IMR-90 (cell line): ENCODE data around the gene CLMP. TPM values are rescaled to one million over a fixed set of nuclear protein-coding genes. Genes with fewer than 3 reads are reported as not detected.

Source experiments
- ATAC-seq: fragments of 200-7000 bp; cut with Tn5 transposase; 2 replicates; pipeline ENCODE4 v1.9.1; 2020; ENCODE audit warnings: low read depth, mild to moderate bottlenecking, moderate library complexity
- BruUV-seq: library from RNA; stranded (reverse); fragments of 400-500 nt; replicated peaks from 2 replicates; lab custom pipeline; 2021; lab: Mats Ljungman, UMichigan
- CTCF ChIA-PET: fragments of 300-600 bp; formaldehyde crosslinking; extraction: SDS; loops from one replicate; lab custom pipeline; 2021; ENCODE audit warnings: antibody characterized with exemption; lab: Yijun Ruan, JAX
- POLR2A ChIA-PET: fragments of 300-600 bp; sonication (Branson Sonifier 250); formaldehyde crosslinking; loops from one replicate; lab custom pipeline; 2022; ENCODE audit warnings: antibody characterized with exemption; ENCODE audit not compliant: unreplicated experiment; lab: Charles Lee
- DNase-seq: peaks from one replicate; pipeline ENCODE4 v3.0.0; 2013
- H2AFZ ChIP-seq: replicated peaks from 2 replicates; pipeline ENCODE3; 2013; ENCODE audit warnings: low read length, mild to moderate bottlenecking; ENCODE audit not compliant: poor library complexity
- H2AK5ac ChIP-seq: 2 replicates; pipeline ENCODE4 v1.6.1; 2013; ENCODE audit warnings: low read depth, low read length, inconsistent platforms
- H2AK9ac ChIP-seq: replicated peaks from 2 replicates; pipeline ENCODE3; 2013; ENCODE audit warnings: mild to moderate bottlenecking, low read depth, low read length, moderate library complexity; ENCODE audit not compliant: poor library complexity
- H2BK120ac ChIP-seq: 2 replicates; pipeline ENCODE4 v1.6.1; 2013; ENCODE audit warnings: low read depth, low read length, inconsistent platforms
- H2BK15ac ChIP-seq: 3 replicates; pipeline ENCODE4 v1.6.1; 2013; ENCODE audit warnings: low read depth, low read length, inconsistent platforms
- H2BK20ac ChIP-seq: 2 replicates; pipeline ENCODE4 v1.6.1; 2013; ENCODE audit warnings: low read depth, mild to moderate bottlenecking, inconsistent platforms, low read length, moderate library complexity
- H2BK5ac ChIP-seq: 2 replicates; pipeline ENCODE4 v1.6.1; 2013; ENCODE audit warnings: mild to moderate bottlenecking, low read depth, low read length, inconsistent platforms; ENCODE audit not compliant: poor library complexity, severe bottlenecking
- H3K14ac ChIP-seq: replicated peaks from 2 replicates; pipeline ENCODE4 v1.6.1; 2013; ENCODE audit warnings: low read depth, low read length, inconsistent platforms
- H3K18ac ChIP-seq: 2 replicates; pipeline ENCODE4 v1.6.1; 2013; ENCODE audit warnings: low read depth, low read length, control low read depth
- H3K23ac ChIP-seq: 2 replicates; pipeline ENCODE4 v1.6.1; 2013; ENCODE audit warnings: low read depth, low read length, inconsistent platforms
- H3K27ac ChIP-seq: 2 replicates; pipeline ENCODE4 v1.5.1; 2013; ENCODE audit warnings: mild to moderate bottlenecking, control low read depth, low read length; ENCODE audit not compliant: insufficient read depth
- H3K27me3 ChIP-seq: 2 replicates; pipeline ENCODE4 v1.6.1; 2013; ENCODE audit warnings: low read length; ENCODE audit not compliant: control insufficient read depth, insufficient read depth
- H3K36me3 ChIP-seq: 2 replicates; pipeline ENCODE4 v1.6.1; 2013; ENCODE audit warnings: low read length, mixed read lengths; ENCODE audit not compliant: control insufficient read depth, insufficient read depth
- H3K4ac ChIP-seq: 2 replicates; pipeline ENCODE4 v1.6.1; 2013; ENCODE audit warnings: low read depth, low read length, inconsistent platforms
- H3K4me1 ChIP-seq: 2 replicates; pipeline ENCODE4 v1.6.1; 2013; ENCODE audit warnings: low read length, mixed read lengths; ENCODE audit not compliant: control insufficient read depth, insufficient read depth
- H3K4me2 ChIP-seq: 2 replicates; pipeline ENCODE4 v1.6.1; 2013; ENCODE audit warnings: low read depth, mild to moderate bottlenecking, control low read depth, low read length, moderate library complexity
- H3K4me3 ChIP-seq: 2 replicates; pipeline ENCODE4 v1.5.1; 2013; ENCODE audit warnings: low read depth, mild to moderate bottlenecking, control low read depth, low read length, moderate library complexity; ENCODE audit not compliant: insufficient read depth
- H3K56ac ChIP-seq: 2 replicates; pipeline ENCODE4 v1.6.1; 2013; ENCODE audit warnings: low read length, inconsistent platforms; ENCODE audit not compliant: insufficient read depth; ENCODE audit errors: extremely low read depth
- H3K79me1 ChIP-seq, 2 experiments: 2 replicates each; pipeline ENCODE4 v1.6.1; 2013; ENCODE audit warnings: low read length in 2 of 2, inconsistent platforms in 1 of 2, low read depth in 1 of 2
- H3K9ac ChIP-seq: 2 replicates; pipeline ENCODE4 v1.6.1; 2013; ENCODE audit warnings: low read depth, low read length, control low read depth
- H3K9me1 ChIP-seq: 2 replicates; pipeline ENCODE4 v1.6.1; 2013; ENCODE audit warnings: low read length, inconsistent platforms; ENCODE audit not compliant: insufficient read depth
- H3K9me3 ChIP-seq: 2 replicates; pipeline ENCODE4 v1.6.1; 2013; ENCODE audit warnings: low read length; ENCODE audit not compliant: control insufficient read depth, insufficient read depth
- H4K20me1 ChIP-seq: 2 replicates; pipeline ENCODE4 v1.6.1; 2013; ENCODE audit warnings: low read length, inconsistent platforms; ENCODE audit not compliant: insufficient read depth
- H4K5ac ChIP-seq: 2 replicates; pipeline ENCODE4 v1.6.1; 2013; ENCODE audit warnings: mild to moderate bottlenecking, low read depth, low read length, control low read depth
- H4K8ac ChIP-seq, 2 experiments: 2 replicates each; pipeline ENCODE4 v1.6.1; 2013; ENCODE audit warnings: low read depth in 2 of 2, low read length in 2 of 2, control low read depth in 1 of 2, inconsistent platforms in 1 of 2
- H4K91ac ChIP-seq: 2 replicates; pipeline ENCODE4 v1.6.1; 2013; ENCODE audit warnings: low read depth, low read length, inconsistent platforms; ENCODE audit not compliant: insufficient read depth
- BHLHE40 ChIP-seq: fragments of 150-350 bp; IDR thresholded peaks from 2 replicates; pipeline ENCODE4 v1.6.1; 2016; ENCODE audit warnings: mild to moderate bottlenecking, low read depth, low read length
- CEBPB ChIP-seq: IDR thresholded peaks from 2 replicates; pipeline ENCODE4 v1.6.1; 2012; ENCODE audit warnings: low read depth, low read length, improper control_type of control experiment
- CHD1 ChIP-seq: IDR thresholded peaks from 2 replicates; pipeline ENCODE4 v1.6.1; 2012; ENCODE audit warnings: low read depth, low read length, improper control_type of control experiment
- CTCF ChIP-seq: conservative IDR thresholded peaks from 2 replicates; pipeline ENCODE4 v1.5.1; 2012; ENCODE audit warnings: mild to moderate bottlenecking, low read depth, low read length, improper control_type of control experiment
- ELK1 ChIP-seq: fragments of 150-350 bp; IDR thresholded peaks from 2 replicates; pipeline ENCODE4 v1.6.1; 2016; ENCODE audit warnings: low read depth, mild to moderate bottlenecking, low read length, moderate library complexity, borderline replicate concordance
- FOS ChIP-seq: fragments of 150-350 bp; IDR thresholded peaks from 2 replicates; pipeline ENCODE4 v1.6.1; 2016; ENCODE audit warnings: low read depth, low read length
- MAFK ChIP-seq: IDR thresholded peaks from 2 replicates; pipeline ENCODE4 v1.6.1; 2012; ENCODE audit warnings: low read depth, low read length, improper control_type of control experiment
- MAZ ChIP-seq: IDR thresholded peaks from 2 replicates; pipeline ENCODE4 v1.6.1; 2012; ENCODE audit warnings: low read depth, mild to moderate bottlenecking, low read length, improper control_type of control experiment, moderate library complexity, borderline replicate concordance
- MXI1 ChIP-seq: IDR thresholded peaks from 2 replicates; pipeline ENCODE4 v1.6.1; 2012; ENCODE audit warnings: low read depth, mild to moderate bottlenecking, low read length, moderate library complexity, borderline replicate concordance
- NFE2L2 ChIP-seq: fragments of 150-350 bp; IDR thresholded peaks from 2 replicates; pipeline ENCODE4 v1.6.1; 2016; ENCODE audit warnings: low read depth, mild to moderate bottlenecking, low read length
- POLR2A ChIP-seq: IDR thresholded peaks from 2 replicates; pipeline ENCODE4 v1.6.1; 2012; ENCODE audit warnings: mild to moderate bottlenecking, low read depth, low read length
- RAD21 ChIP-seq: IDR thresholded peaks from 2 replicates; pipeline ENCODE4 v1.6.1; 2012; ENCODE audit warnings: low read length, improper control_type of control experiment
- RCOR1 ChIP-seq: IDR thresholded peaks from 2 replicates; pipeline ENCODE4 v1.6.1; 2012; ENCODE audit warnings: mild to moderate bottlenecking, low read length, improper control_type of control experiment; ENCODE audit not compliant: insufficient replicate concordance
- RFX5 ChIP-seq: IDR thresholded peaks from 2 replicates; pipeline ENCODE4 v1.8.0; 2012; ENCODE audit warnings: low read depth, mild to moderate bottlenecking, low read length, moderate library complexity
- SMC3 ChIP-seq: fragments of 150-350 bp; IDR thresholded peaks from 2 replicates; pipeline ENCODE4 v1.6.1; 2016; ENCODE audit warnings: low read depth, mild to moderate bottlenecking, antibody characterized with exemption, low read length, moderate library complexity
- USF2 ChIP-seq: fragments of 150-350 bp; IDR thresholded peaks from 2 replicates; pipeline ENCODE4 v1.6.1; 2017; ENCODE audit warnings: mild to moderate bottlenecking, antibody characterized with exemption, low read length, low read depth
- WGBS, 2 experiments: methylation state at CpG; one replicate each; pipeline versions ENCODE4 v1.1.5 to v1.1.7; 2013; ENCODE audit warnings: missing lambda C conversion rate in 2 of 2; ENCODE audit not compliant: insufficient read length in 1 of 2; ENCODE audit errors: extremely low coverage in 2 of 2; 5-methylcytosine and 5-hydroxymethylcytosine counted together
- dilution Hi-C: fragments of 300-500 bp; cut with HindIII; formaldehyde crosslinking; loops from one replicate; pipeline ENCODE4 v1.14.3; 2018; ENCODE audit warnings: low sequenced_read_pairs; ENCODE audit not compliant: unreplicated experiment
- in situ Hi-C: fragments of 300-500 bp; cut with MboI; formaldehyde crosslinking; loops from 3 replicates; pipeline ENCODE4 v1.14.3; 2019; ENCODE audit warnings: low sequenced_read_pairs, inconsistent platforms, mixed read lengths
- intact Hi-C: fragments of 100-400 bp; cut with micrococcal nuclease; formaldehyde crosslinking; loops from 2 replicates; pipeline ENCODE4 v1.10.0; 2022
- polyA plus RNA-seq, 3 experiments: library from polyadenylated mRNA; depleted of rRNA; stranded (reverse); fragments of >200 nt; gene quantifications; 2 replicates each; pipeline ENCODE4 v1.2.3, GENCODE V29; 2012; ENCODE audit warnings: low replicate concordance in 1 of 3
- total RNA-seq: library from RNA; depleted of rRNA; stranded (reverse); fragments of >200 nt; gene quantifications from 2 replicates; pipeline ENCODE4 v1.2.3, GENCODE V29; 2012

CLMP gene
- total and polyA plus RNA-seq, 2 of the 4 experiments (the other 2 are of a cell fraction), result 54.7 to 95.7 TPM

- no TSS peak for BruUV-seq
- intact Hi-C loops, result no loop called here
These were observed 43.3 kb downstream of the CLMP start for GRCh38 chr11:123151796-123152195.

More at GRCh38 chr11:123151796-123152195, 43.3 kb downstream of the CLMP start:
- ChIA-PET CTCF (interaction anchor here (0.9 kb wide), 1 partner anchor 95 kb away, joined by 3 read pairs; no protein-coding TSS in a partner anchor), POLR2A (no interaction called here)
- Histone ChIP-seq H2BK120ac (no peak overlapping the region), H2AK9ac (no peak overlapping the region), H3K18ac (no peak overlapping the region), H4K5ac (no peak overlapping the region), H3K4me3 (no peak overlapping the region), H3K36me3 (peaks cover 49% of the 10 kb centered on the region), H4K8ac (no peak overlapping the region), H3K4me1 (peaks cover under 1% of the 10 kb centered on the region), H4K20me1 (peaks cover 26% of the 10 kb centered on the region), H3K4ac (no peak overlapping the region), H3K9me3 (no peaks in the 10 kb centered on the region), H3K56ac (no peak overlapping the region), H3K79me1 (peaks cover 43 to 90% of the 10 kb centered on the region in 2 experiments), H4K91ac (no peak overlapping the region), H2BK20ac (no peak overlapping the region), H3K27me3 (no peaks in the 10 kb centered on the region), H2AK5ac (no peak overlapping the region), H3K27ac (no peak overlapping the region), H3K14ac (no peak overlapping the region), H3K9ac (no peak overlapping the region), H3K9me1 (peaks cover 21% of the 10 kb centered on the region), H3K23ac (no peak overlapping the region), H2BK5ac (no peak overlapping the region), H2AFZ (no peak overlapping the region), H2BK15ac (no peak overlapping the region), H3K4me2 (no peak overlapping the region)
- no peak for TF ChIP-seq MAZ
- no peak for TF ChIP-seq MXI1
- TF ChIP-seq SMC3, result no peak
- no peak for TF ChIP-seq RFX5
- TF ChIP-seq ELK1, result no peak
- no peak for TF ChIP-seq RCOR1
- no peak for TF ChIP-seq CTCF
- no peak for TF ChIP-seq CHD1
- TF ChIP-seq FOS, result no peak
- no peak for TF ChIP-seq POLR2A
- no peak for TF ChIP-seq RAD21
- TF ChIP-seq MAFK, result no peak
- TF ChIP-seq USF2, result no peak
- TF ChIP-seq CEBPB, result no peak
- no peak for TF ChIP-seq NFE2L2
- no peak for TF ChIP-seq BHLHE40
- ATAC-seq (no peak), DNase-seq (no peak)
- in situ Hi-C loops, result no loop called here
- dilution Hi-C loops, result no loop called here
- no CpG with 5 or more reads among the region's 2 CpGs for WGBS, 2 experiments
